Amniotic stem cell (primary cell): ENCODE data around the gene GPR17.
A peak's percentile ranks its signal among the peaks of the same experiment; 100 is the strongest.

Experiments used
- DNase-seq: peaks from one replicate; lab custom pipeline; 2025; lab: John Stamatoyannopoulos, UW

The GPR17 gene

DNA sequence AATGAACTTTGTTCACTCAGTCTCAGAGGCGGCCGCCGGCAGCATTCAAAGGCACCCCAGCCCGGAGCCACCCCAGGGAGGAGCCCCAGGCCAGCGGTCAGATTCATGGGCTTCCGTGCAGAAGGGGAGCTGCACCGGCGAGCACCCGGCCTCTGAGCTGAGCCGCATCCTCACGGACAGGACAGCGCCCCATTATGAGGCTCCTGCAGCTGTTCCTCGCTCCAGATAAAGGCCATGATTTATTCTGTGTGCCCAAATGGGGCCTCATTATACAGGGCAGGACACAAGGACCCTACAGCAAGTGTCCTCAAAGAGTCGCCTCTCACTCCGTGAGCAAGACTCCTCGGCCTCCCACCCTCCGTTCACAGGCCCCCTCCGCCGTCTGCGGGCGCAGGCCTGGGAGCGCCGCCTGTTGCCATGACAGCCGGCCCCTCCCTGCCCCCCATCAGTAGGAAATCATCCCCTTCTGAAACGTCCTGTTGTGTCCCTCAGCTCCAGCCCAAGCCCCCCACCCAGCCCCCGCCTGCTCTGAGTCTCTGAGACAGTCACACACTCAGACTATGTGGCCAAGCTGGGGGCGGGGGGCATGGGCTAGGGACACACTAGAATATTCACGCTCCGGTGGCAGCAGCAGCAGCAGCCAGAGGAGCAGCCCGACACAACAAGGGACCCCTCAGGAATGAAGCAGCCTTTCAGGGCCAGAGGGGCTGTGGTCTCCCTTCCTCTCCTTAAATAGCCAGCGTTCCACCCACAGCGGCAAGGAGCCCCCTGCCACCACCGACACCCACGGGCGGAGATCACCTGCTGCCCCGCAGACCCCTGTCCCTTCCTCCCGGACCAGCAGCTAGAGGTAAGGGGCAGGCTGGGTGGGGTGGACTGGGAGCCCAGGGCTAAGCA is at the start of gene GPR17:
Gene GPR17 (plus strand): TSS at position 759 of the 897 bp plus-strand sequence. CDS start 4,583 bp downstream, outside the sequence.
- DNase-seq, result no peak

GRCh38 chr2:127596311-127597045 is 49.5 kb upstream of the GPR17 start:
- DNase-seq, result no peak

GRCh38 chr2:127597046-127597983 is 48.6 kb upstream of the GPR17 start:
- DNase-seq, result no peak

GRCh38 chr2:127597984-127598380 is 48.0 kb upstream of the GPR17 start:
- no peak for DNase-seq

GRCh38 chr2:127598711-127599110 is 47.2 kb upstream of the GPR17 start:
- DNase-seq, result no peak

- DNase-seq, result peak; percentile 13
These were observed 46.7 kb upstream of the GPR17 start for GRCh38 chr2:127599211-127599610.

- no peak for DNase-seq
These were observed 41.0 kb upstream of the GPR17 start for GRCh38 chr2:127604986-127605385.

GRCh38 chr2:127605691-127606263 is 40.2 kb upstream of the GPR17 start:
- DNase-seq, result no peak

GRCh38 chr2:127606625-127607398 is 39.1 kb upstream of the GPR17 start:
- no peak for DNase-seq

DNA sequence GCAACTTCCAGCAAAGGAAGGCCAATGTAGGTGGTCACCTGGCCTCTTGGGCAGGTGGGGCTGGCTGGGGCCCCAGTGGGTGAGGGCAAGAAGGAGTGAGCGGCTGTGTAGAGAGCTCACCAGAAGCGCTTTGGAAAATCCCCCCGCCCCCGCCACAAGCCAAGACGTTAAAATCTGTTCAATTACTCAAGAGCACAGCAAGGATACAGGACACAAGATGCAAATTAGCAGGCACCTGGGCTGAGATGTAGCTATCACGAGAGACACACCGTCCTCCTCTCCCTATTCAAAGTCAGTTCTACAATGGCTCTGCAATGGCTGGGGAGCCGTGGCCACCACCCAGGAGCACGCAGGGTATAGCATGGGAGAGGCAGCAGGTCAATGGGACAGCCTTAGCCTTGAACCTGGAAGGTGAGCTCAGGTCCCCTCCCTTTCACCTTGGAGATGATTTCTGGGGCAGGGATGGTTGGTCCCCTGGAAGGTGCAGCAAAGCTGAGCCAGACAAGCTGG is 38.5 kb upstream of the GPR17 start:
- no peak for DNase-seq

- no peak for DNase-seq
These were observed 37.6 kb upstream of the GPR17 start for GRCh38 chr2:127608061-127609030.

GRCh38 chr2:127609031-127609751 is 36.8 kb upstream of the GPR17 start:
- no peak for DNase-seq

GRCh38 chr2:127609818-127610217 is 36.1 kb upstream of the GPR17 start:
- DNase-seq, result no peak

DNA sequence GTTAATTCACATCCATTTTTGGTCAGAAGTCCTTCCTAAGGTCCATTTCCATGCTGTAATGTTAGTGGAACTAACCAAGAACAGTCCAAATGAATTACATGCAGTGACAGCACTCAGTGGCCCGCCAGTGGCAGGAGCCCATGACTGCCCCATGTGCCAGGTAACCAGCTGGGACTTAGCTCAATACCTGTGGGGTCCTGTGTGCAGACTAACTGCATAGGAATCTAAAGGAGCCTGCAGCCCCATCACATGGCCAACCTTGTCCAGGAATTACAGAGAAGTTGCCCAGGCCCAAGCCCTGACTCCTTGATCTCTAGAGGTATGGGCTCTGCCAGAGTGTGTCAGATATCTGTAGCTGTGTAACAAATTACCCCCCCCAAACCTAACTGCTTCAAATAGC is 35.4 kb upstream of the GPR17 start:
- DNase-seq, result no peak

GRCh38 chr2:127611076-127611925 is 34.7 kb upstream of the GPR17 start:
- DNase-seq, result no peak

GRCh38 chr2:127612111-127612822 is 33.7 kb upstream of the GPR17 start:
- no peak for DNase-seq

GRCh38 chr2:127614246-127614645 is 31.7 kb upstream of the GPR17 start:
- DNase-seq, result no peak
